GM12801 (cell line): ENCODE results near the gene HSPA1A.

Experiments
- TF ChIP-seq, protein P1 (sequence below): IDR thresholded peaks from one replicate; pipeline ENCODE4 v1.5.1; 2011; ENCODE audit warnings: control low read depth; ENCODE audit not compliant: insufficient read length; ENCODE audit errors: extremely low read depth

The HSPA1A gene

DNA sequence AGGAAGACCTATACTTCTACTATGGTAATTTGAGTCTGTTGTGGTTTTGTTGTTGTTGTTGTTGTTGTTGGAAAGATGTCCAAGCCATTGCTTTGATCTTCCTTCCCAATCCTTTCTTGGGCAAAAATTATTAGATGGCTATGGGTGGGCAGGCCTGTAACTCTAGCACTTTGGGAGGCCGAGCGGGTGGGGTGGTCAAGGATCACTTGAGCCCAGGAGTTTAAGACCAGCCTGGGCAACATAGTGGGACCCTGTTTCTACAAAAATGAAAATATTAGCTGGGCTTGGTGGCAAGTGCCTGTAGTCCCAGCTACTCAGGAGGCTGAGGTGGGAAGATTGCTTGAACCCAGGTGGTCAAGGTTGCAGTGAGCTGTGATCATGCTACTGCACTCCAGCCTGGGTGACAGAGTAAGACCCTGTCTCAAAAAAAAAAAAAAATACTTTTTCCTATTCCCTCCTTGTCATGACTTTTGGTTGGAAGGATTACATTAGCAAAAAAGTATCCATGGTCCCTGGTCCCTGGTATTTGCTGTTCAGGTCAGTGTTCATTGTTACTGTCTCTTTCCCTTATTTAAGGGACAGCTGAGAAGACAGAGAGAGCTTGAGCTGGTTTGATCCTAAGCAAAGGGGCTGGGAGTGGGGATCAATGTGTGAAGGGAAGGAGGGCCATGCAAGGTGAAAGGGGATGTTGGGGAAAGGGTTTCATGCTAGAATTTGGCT, 35.6 kb downstream of the HSPA1A start:
- TF ChIP-seq, protein P1, sequence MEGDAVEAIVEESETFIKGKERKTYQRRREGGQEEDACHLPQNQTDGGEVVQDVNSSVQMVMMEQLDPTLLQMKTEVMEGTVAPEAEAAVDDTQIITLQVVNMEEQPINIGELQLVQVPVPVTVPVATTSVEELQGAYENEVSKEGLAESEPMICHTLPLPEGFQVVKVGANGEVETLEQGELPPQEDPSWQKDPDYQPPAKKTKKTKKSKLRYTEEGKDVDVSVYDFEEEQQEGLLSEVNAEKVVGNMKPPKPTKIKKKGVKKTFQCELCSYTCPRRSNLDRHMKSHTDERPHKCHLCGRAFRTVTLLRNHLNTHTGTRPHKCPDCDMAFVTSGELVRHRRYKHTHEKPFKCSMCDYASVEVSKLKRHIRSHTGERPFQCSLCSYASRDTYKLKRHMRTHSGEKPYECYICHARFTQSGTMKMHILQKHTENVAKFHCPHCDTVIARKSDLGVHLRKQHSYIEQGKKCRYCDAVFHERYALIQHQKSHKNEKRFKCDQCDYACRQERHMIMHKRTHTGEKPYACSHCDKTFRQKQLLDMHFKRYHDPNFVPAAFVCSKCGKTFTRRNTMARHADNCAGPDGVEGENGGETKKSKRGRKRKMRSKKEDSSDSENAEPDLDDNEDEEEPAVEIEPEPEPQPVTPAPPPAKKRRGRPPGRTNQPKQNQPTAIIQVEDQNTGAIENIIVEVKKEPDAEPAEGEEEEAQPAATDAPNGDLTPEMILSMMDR: no peak

DNA sequence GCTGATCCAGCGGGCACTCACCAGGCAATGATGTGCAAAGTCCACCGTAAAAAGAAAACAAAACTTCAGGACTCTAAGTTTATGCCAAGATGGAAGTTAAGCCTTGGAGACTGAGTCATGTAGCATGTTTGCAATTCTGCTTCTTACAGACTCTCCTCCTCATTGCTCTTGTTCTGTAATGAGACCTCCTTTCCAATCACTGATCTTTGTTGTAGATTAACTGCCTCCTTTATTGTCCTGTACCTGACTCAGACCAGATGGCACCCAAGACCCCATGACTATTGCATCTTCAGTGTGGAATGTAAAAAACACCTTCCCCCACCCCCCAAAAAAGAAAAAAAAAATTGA, 36.1 kb downstream of the HSPA1A start:
- TF ChIP-seq, protein P1: no peak

DNA sequence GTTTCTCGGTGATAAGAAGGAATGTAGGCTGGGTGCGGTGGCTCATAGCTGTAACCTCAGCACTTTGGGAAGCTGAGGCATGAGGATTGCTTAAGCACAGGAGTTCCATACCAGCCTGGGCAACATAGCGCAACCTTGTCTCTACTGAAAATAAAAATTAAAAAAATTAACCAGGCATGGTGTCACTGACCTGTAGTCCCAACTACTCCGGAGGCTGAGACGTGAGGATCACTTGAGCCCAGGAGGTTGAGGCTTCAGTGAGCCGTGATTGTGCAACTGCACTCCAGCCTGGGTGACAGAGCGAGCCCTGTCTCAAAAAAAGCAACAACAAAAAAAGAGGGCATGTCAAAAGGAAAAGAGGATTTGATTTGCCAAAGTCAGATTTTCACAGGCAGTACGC, 43.4 kb downstream of the HSPA1A start:
- TF ChIP-seq, protein P1: no peak

DNA sequence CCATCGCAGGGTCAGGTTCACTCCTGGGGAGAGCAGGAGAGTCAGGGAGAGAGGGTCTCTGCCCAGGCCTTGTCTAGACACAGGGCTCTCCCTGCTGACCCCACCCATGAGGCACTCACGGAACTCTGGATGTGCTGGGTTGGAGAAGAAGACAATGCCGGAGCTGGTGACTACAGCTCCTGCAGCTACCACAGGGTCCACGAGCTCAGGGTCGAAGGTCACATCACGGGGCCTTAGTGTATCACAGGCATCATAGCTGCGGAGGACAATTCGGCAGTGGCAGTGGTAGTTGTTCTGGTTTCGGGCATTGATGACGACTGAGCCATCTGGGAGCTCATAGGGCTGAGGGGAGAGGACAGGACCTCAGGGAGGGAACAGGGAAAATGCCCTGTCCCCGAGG, 44.6 kb downstream of the HSPA1A start:
- TF ChIP-seq, protein P1: no peak

DNA sequence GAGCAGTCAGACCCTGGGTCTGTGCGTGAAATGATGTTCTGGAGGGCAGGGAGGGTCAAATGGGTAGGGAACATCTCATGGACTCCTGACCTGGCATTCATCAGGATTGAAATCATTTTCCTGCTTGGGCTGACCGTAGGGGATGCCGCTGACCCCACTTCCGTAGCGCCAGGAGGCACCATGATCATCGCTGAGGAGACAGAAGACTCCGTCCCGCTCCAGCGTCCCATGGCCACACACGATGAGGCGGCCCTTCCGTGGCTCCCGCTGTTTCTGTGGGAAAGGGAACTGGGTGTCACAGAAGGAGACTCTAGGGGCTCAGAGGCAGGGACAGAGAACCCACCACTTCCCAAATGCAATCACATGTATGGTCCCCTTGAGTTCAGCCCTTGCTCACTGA, 45.0 kb downstream of the HSPA1A start:
- TF ChIP-seq, protein P1: no peak

DNA sequence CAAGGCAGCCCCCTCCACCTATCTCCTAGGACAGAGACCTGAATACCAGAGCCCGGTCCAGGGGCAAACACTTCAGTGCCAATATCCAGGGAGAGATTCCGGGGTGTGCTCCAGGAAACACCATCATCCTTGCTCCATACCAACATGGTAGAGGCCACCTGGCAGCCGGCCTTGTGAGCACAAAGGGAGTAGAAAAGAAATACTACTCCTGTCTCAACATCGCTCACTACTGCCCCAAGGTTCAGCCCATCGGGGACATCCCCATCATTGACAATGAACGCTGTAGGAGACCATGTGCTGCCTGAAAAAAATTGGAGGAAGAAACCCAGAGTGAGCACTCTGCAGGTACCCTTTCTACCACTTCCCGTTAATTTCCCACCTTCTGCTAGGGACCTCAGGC, 45.8 kb downstream of the HSPA1A start:
- TF ChIP-seq, protein P1: no peak

DNA sequence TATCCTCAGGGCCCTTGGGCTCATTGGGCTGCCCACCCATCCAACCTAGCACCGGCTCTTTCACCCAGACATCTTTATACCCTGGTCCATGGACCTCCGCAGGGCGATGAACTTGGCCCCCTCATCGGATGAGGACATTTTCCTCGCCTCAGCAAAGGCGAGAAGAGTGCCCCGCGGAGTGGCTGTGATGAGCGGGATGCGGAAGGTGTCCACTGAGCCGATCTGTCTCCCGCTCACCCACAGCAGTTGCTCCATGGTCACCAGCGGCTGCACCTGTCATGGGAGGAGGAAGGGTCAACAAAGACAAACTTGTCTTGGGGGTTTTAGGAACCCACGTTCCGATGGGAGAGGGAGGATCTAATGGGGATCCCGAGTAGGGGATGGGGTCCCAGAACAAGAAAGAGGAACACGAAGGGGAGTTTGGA, 46.6 kb downstream of the HSPA1A start:
- TF ChIP-seq, protein P1: no peak
